ENCODE measurements around the gene MGAT5. TPM values are rescaled to one million over a fixed set of nuclear protein-coding genes. Genes with fewer than 3 reads are reported as not detected.

The MGAT5 gene
- total and polyA plus RNA-seq, 4 donors, result 6.1 to 49.7 (median 22.1) TPM

GRCh38 chr2:134331081-134331480, 77.2 kb downstream of the MGAT5 start:
- peaks cover 0 to 10% of the 10 kb centered on the region in 2 donors for H3K4me1 ChIP-seq (ENCODE audit: control insufficient read depth in 1 of 2, insufficient read depth in 2 of 2, low read length in 2 of 2)
- H3K36me3 ChIP-seq (ENCODE audit: control insufficient read depth in 1 of 2, insufficient read depth in 2 of 2, low read length in 1 of 2), result no peaks in the 10 kb centered on the region
- H3K4me3 ChIP-seq (ENCODE audit: low read length in 2 of 2), result no peak overlapping the region
- DNase-seq, result no peak
- H3K9me3 ChIP-seq (ENCODE audit: control insufficient read depth, low read length), result no peaks in the 10 kb centered on the region
- intact Hi-C loops (cut with DNase I), result no loop called here
- no peak overlapping the region for H3K27ac ChIP-seq (ENCODE audit: low read depth in 1 of 2, low read length in 2 of 2)
- no peak for ATAC-seq (ENCODE audit: low FRiP score)
- WGBS, 2 donors, result 83 to 94% methylated on average over 3 of the region's 3 CpGs
- no peaks in the 10 kb centered on the region for H3K27me3 ChIP-seq (ENCODE audit: control insufficient read depth in 1 of 2, insufficient read depth in 2 of 2, low read length in 1 of 2)

- Histone ChIP-seq H3K36me3 (ENCODE audit: control insufficient read depth in 1 of 2, insufficient read depth in 2 of 2, low read length in 1 of 2) (no peaks in the 10 kb centered on the region), H3K9me3 (ENCODE audit: control insufficient read depth, low read length) (no peaks in the 10 kb centered on the region), H3K4me3 (ENCODE audit: low read length in 2 of 2) (no peak overlapping the region), H3K27me3 (ENCODE audit: control insufficient read depth in 1 of 2, insufficient read depth in 2 of 2, low read length in 1 of 2) (no peaks in the 10 kb centered on the region), H3K4me1 (ENCODE audit: control insufficient read depth in 1 of 2, insufficient read depth in 2 of 2, low read length in 2 of 2) (peaks cover 0 to 14% of the 10 kb centered on the region in 2 donors), H3K27ac (ENCODE audit: low read depth in 1 of 2, low read length in 2 of 2) (no peak overlapping the region)
- ATAC-seq (ENCODE audit: low FRiP score) (no peak), DNase-seq (no peak)
- intact Hi-C loops (cut with DNase I), result no loop called here
- WGBS, 2 donors, result 46 to 49% methylated on average over 3 of the region's 3 CpGs
Observed at GRCh38 chr2:134333646-134334189, 79.8 kb downstream of the MGAT5 start.

- 35 to 39% methylated on average over 3 of the region's 3 CpGs for WGBS, 2 donors
- DNase-seq, result no peak
- Histone ChIP-seq H3K4me3 (ENCODE audit: low read length in 2 of 2) (no peak overlapping the region), H3K27me3 (ENCODE audit: control insufficient read depth in 1 of 2, insufficient read depth in 2 of 2, low read length in 1 of 2) (no peaks in the 10 kb centered on the region), H3K27ac (ENCODE audit: low read depth in 1 of 2, low read length in 2 of 2) (no peak overlapping the region), H3K36me3 (ENCODE audit: control insufficient read depth in 1 of 2, insufficient read depth in 2 of 2, low read length in 1 of 2) (no peaks in the 10 kb centered on the region), H3K9me3 (ENCODE audit: control insufficient read depth, low read length) (no peaks in the 10 kb centered on the region), H3K4me1 (ENCODE audit: control insufficient read depth in 1 of 2, insufficient read depth in 2 of 2, low read length in 2 of 2) (peaks cover 0 to 14% of the 10 kb centered on the region in 2 donors)
- ATAC-seq (ENCODE audit: low FRiP score), result no peak
- intact Hi-C loops (cut with DNase I), result no loop called here
Observed at GRCh38 chr2:134334542-134335353, 80.9 kb downstream of the MGAT5 start.

GRCh38 chr2:134335601-134336000, 81.7 kb downstream of the MGAT5 start:
- no peak overlapping the region for H3K4me3 ChIP-seq (ENCODE audit: low read length in 2 of 2)
- intact Hi-C loops (cut with DNase I), result no loop called here
- DNase-seq (no peak), ATAC-seq (ENCODE audit: low FRiP score) (no peak)
- H3K27me3 ChIP-seq (ENCODE audit: control insufficient read depth in 1 of 2, insufficient read depth in 2 of 2, low read length in 1 of 2), result no peaks in the 10 kb centered on the region
- no peaks in the 10 kb centered on the region for H3K9me3 ChIP-seq (ENCODE audit: control insufficient read depth, low read length)
- H3K27ac ChIP-seq (ENCODE audit: low read depth in 1 of 2, low read length in 2 of 2), result no peak overlapping the region
- no peaks in the 10 kb centered on the region for H3K36me3 ChIP-seq (ENCODE audit: control insufficient read depth in 1 of 2, insufficient read depth in 2 of 2, low read length in 1 of 2)
- H3K4me1 ChIP-seq (ENCODE audit: control insufficient read depth in 1 of 2, insufficient read depth in 2 of 2, low read length in 2 of 2), result peaks cover 0 to 14% of the 10 kb centered on the region in 2 donors
- WGBS, 2 donors, result 20 to 40% methylated on average over 1 of the region's 1 CpG

DNA sequence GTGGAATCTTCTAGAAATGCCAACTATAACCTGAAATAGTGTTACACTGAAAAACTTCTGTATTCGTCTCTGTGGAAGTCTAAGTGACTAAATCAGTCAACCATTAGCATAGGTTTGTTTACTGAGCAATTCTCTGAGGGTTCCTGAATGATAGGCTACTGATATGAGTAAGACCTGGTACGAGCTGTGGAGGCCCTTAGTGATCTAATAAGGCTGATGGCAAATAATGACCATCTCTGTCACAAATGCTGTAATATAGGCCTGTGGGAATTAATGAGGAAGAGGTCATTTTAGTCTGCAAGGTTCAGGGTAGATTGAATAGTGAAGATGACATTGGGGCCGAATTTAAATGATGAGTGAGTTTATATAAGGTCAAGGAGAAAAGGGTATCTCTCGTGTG, 82.5 kb downstream of the MGAT5 start:
- Histone ChIP-seq H3K27ac (ENCODE audit: low read depth in 1 of 2, low read length in 2 of 2) (no peak overlapping the region), H3K9me3 (ENCODE audit: control insufficient read depth, low read length) (no peaks in the 10 kb centered on the region), H3K4me1 (ENCODE audit: control insufficient read depth in 1 of 2, insufficient read depth in 2 of 2, low read length in 2 of 2) (peaks cover 0 to 14% of the 10 kb centered on the region in 2 donors), H3K27me3 (ENCODE audit: control insufficient read depth in 1 of 2, insufficient read depth in 2 of 2, low read length in 1 of 2) (no peaks in the 10 kb centered on the region), H3K4me3 (ENCODE audit: low read length in 2 of 2) (no peak overlapping the region), H3K36me3 (ENCODE audit: control insufficient read depth in 1 of 2, insufficient read depth in 2 of 2, low read length in 1 of 2) (no peaks in the 10 kb centered on the region)
- ATAC-seq (ENCODE audit: low FRiP score), result no peak
- no peak for DNase-seq
- 49% methylated on average over 4 of the region's 4 CpGs for WGBS, 2 donors
- intact Hi-C loops (cut with DNase I), result no loop called here

DNA sequence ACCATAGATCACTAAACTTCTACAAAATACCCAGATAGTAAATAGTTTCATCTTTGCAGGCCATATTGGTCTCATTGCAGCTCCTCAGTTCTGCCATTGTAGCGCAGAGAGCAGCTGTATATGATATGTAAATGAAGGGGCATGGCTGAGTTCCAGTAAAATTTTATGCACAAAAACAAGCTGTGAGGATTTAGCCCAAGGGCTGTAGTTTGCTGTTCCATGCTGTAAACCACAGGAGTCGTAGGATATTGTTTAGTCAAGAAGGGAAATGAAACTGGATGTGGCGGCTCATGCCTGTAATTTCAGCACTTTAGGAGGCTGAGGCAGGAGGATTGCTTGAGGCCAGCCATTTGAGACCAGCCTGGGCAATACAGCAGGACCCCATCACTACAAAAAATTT, 83.0 kb downstream of the MGAT5 start:
- no peaks in the 10 kb centered on the region for H3K27me3 ChIP-seq (ENCODE audit: control insufficient read depth in 1 of 2, insufficient read depth in 2 of 2, low read length in 1 of 2)
- no peak overlapping the region for H3K27ac ChIP-seq (ENCODE audit: low read depth in 1 of 2, low read length in 2 of 2)
- no peak overlapping the region for H3K4me3 ChIP-seq (ENCODE audit: low read length in 2 of 2)
- WGBS, 2 donors, result 91 to 95% methylated on average over 3 of the region's 3 CpGs
- no peak for ATAC-seq (ENCODE audit: low FRiP score)
- H3K4me1 ChIP-seq (ENCODE audit: control insufficient read depth in 1 of 2, insufficient read depth in 2 of 2, low read length in 2 of 2), result peaks cover 0 to 14% of the 10 kb centered on the region in 2 donors
- no peaks in the 10 kb centered on the region for H3K36me3 ChIP-seq (ENCODE audit: control insufficient read depth in 1 of 2, insufficient read depth in 2 of 2, low read length in 1 of 2)
- intact Hi-C loops (cut with DNase I), result no loop called here
- no peaks in the 10 kb centered on the region for H3K9me3 ChIP-seq (ENCODE audit: control insufficient read depth, low read length)
- DNase-seq, result no peak

DNA sequence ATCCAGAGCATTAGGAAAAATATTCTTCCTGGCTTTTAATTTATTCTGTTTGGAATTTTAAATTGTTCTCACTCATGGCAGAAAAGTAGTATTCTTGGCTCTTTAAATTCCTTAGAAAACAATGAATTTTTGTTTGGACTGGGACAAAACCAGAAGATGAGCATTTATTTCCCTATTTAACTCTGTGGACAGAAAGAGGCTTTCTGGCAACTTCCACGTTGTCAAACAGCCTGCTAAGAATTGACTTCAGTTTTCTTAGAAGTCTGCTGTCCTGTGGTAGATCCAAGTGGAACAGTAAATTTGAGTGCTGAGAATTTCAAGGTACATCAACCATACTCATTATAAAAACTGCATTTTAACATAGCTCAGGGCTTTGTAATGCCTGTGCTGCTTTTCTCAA, 83.8 kb downstream of the MGAT5 start:
- Histone ChIP-seq H3K4me3 (ENCODE audit: low read length in 2 of 2) (no peak overlapping the region), H3K27ac (ENCODE audit: low read depth in 1 of 2, low read length in 2 of 2) (no peak overlapping the region), H3K27me3 (ENCODE audit: control insufficient read depth in 1 of 2, insufficient read depth in 2 of 2, low read length in 1 of 2) (no peaks in the 10 kb centered on the region), H3K9me3 (ENCODE audit: control insufficient read depth, low read length) (no peaks in the 10 kb centered on the region), H3K4me1 (ENCODE audit: control insufficient read depth in 1 of 2, insufficient read depth in 2 of 2, low read length in 2 of 2) (peaks cover 0 to 14% of the 10 kb centered on the region in 2 donors), H3K36me3 (ENCODE audit: control insufficient read depth in 1 of 2, insufficient read depth in 2 of 2, low read length in 1 of 2) (no peaks in the 10 kb centered on the region)
- 8 to 14% methylated on average over 1 of the region's 1 CpG for WGBS, 2 donors
- intact Hi-C loops (cut with DNase I), result no loop called here
- DNase-seq (no peak), ATAC-seq (ENCODE audit: low FRiP score) (no peak)

GRCh38 chr2:134338208-134338607, 84.3 kb downstream of the MGAT5 start:
- Histone ChIP-seq H3K4me1 (ENCODE audit: control insufficient read depth in 1 of 2, insufficient read depth in 2 of 2, low read length in 2 of 2) (peaks cover 0 to 14% of the 10 kb centered on the region in 2 donors), H3K4me3 (ENCODE audit: low read length in 2 of 2) (no peak overlapping the region), H3K9me3 (ENCODE audit: control insufficient read depth, low read length) (no peaks in the 10 kb centered on the region), H3K36me3 (ENCODE audit: control insufficient read depth in 1 of 2, insufficient read depth in 2 of 2, low read length in 1 of 2) (no peaks in the 10 kb centered on the region), H3K27ac (ENCODE audit: low read depth in 1 of 2, low read length in 2 of 2) (no peak overlapping the region), H3K27me3 (ENCODE audit: control insufficient read depth in 1 of 2, insufficient read depth in 2 of 2, low read length in 1 of 2) (no peaks in the 10 kb centered on the region)
- intact Hi-C loops (cut with DNase I), result no loop called here
- peak in 1 of 2 donors; percentile 53 for DNase-seq
- no peak for ATAC-seq (ENCODE audit: low FRiP score)
- 94 to 97% methylated on average over 8 of the region's 8 CpGs for WGBS, 2 donors

DNA sequence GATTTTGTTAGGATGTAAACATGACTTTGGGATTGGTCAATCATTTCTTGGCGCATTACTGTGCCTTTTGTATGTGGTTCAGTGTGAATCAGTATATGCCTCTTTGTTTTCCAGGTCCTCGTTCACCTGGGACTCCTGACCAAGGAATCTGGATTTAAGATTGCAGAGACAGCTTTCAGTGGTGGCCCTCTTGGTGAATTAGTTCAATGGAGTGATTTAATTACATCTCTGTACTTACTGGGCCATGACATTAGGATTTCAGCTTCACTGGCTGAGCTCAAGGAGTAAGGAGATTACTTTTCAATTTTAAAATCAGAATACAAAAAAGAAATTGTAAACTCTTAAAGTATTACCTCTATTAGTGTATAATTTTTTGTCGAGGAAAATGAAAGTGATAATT, 87.6 kb downstream of the MGAT5 start:
- Histone ChIP-seq H3K4me3 (ENCODE audit: low read length in 2 of 2) (no peak overlapping the region), H3K9me3 (ENCODE audit: control insufficient read depth, low read length) (no peaks in the 10 kb centered on the region), H3K27ac (ENCODE audit: low read depth in 1 of 2, low read length in 2 of 2) (no peak overlapping the region), H3K4me1 (ENCODE audit: control insufficient read depth in 1 of 2, insufficient read depth in 2 of 2, low read length in 2 of 2) (peaks cover 0 to under 1% of the 10 kb centered on the region in 2 donors), H3K36me3 (ENCODE audit: control insufficient read depth in 1 of 2, insufficient read depth in 2 of 2, low read length in 1 of 2) (peaks cover 0 to 2% of the 10 kb centered on the region in 2 donors), H3K27me3 (ENCODE audit: control insufficient read depth in 1 of 2, insufficient read depth in 2 of 2, low read length in 1 of 2) (no peaks in the 10 kb centered on the region)
- WGBS, 2 donors, result 89 to 93% methylated on average over 3 of the region's 3 CpGs
- intact Hi-C loops (cut with DNase I), result no loop called here
- ATAC-seq (ENCODE audit: low FRiP score) (no peak), DNase-seq (no peak)
